HepG2 (cell line): ENCODE results near the gene SNRNP25. TPM values are rescaled to one million over a fixed set of nuclear protein-coding genes. Genes with fewer than 3 reads are reported as not detected.

Experiments used
- HOXA9 ChIP-seq: sonication (generic); formaldehyde crosslinking; IDR thresholded peaks from 2 replicates; pipeline ENCODE4 v1.8.1; 2022; ENCODE audit warnings: missing genetic modification reagents, mild to moderate bottlenecking, moderate library complexity, borderline replicate concordance
- ISL2 ChIP-seq: sonication (generic); formaldehyde crosslinking; IDR thresholded peaks from 2 replicates; pipeline ENCODE4 v1.5.0; 2020; ENCODE audit warnings: missing genetic modification reagents
- MAZ ChIP-seq, 2 experiments: sonication (generic) in 1 of 2; formaldehyde crosslinking in 1 of 2; IDR thresholded peaks; 2 replicates each; pipeline versions ENCODE4 v1.5.0 to v1.6.1; 2012 to 2020; ENCODE audit warnings: low read depth in 2 of 2, mild to moderate bottlenecking in 2 of 2, borderline replicate concordance in 1 of 2, improper control_type of control experiment in 1 of 2, low read length in 1 of 2, missing genetic modification reagents in 1 of 2, moderate library complexity in 1 of 2
- MBNL3 ChIP-seq: fragments of 250-450 bp; sonication (Bioruptor Pico); conservative IDR thresholded peaks from 2 replicates; pipeline ENCODE4 v1.8.0; 2022; ENCODE audit warnings: mild to moderate bottlenecking, inconsistent platforms
- POGK ChIP-seq: sonication (generic); formaldehyde crosslinking; conservative IDR thresholded peaks from 2 replicates; pipeline ENCODE4 v1.8.0; 2022; ENCODE audit warnings: mild to moderate bottlenecking, moderate library complexity, missing genetic modification reagents
- TFDP1 ChIP-seq: IDR thresholded peaks from 2 replicates; pipeline ENCODE4 v1.6.1; 2016; ENCODE audit warnings: missing compliant biosample characterization, missing genetic modification reagents, borderline replicate concordance
- TRIM22 ChIP-seq: fragments of 450-650 bp; IDR thresholded peaks from 2 replicates; pipeline ENCODE4 v1.6.1; 2017
- ZNF205 ChIP-seq: IDR thresholded peaks from 2 replicates; pipeline ENCODE4 v1.6.1; 2018; ENCODE audit warnings: missing biosample characterization, missing genetic modification reagents
- ZNF713 ChIP-seq: sonication (generic); formaldehyde crosslinking; IDR thresholded peaks from 2 replicates; pipeline ENCODE4 v1.4.0; 2020; ENCODE audit warnings: mild to moderate bottlenecking, missing genetic modification reagents
- polyA plus RNA-seq, 8 experiments: library from polyadenylated mRNA; depleted of rRNA in 3 of 8; stranded (reverse) in 7 of 8; unstranded in 1 of 8; fragments of >200 nt; fragmentation: Illumina TruSeq in 4 of 8; extraction: Trizol in 4 of 8; gene quantifications; 2 replicates each; pipeline versions ENCODE4 v1.2.1 to v1.2.3, GENCODE V29; 2011 to 2016; ENCODE audit warnings: low read depth in 4 of 8, missing spikeins in 1 of 8, mixed read lengths in 1 of 8; ENCODE audit not compliant: insufficient read depth in 1 of 8
- total RNA-seq, 5 experiments: library from RNA; depleted of rRNA; stranded (reverse); fragments of >200 nt; fragmentation: Illumina TruSeq; extraction: Trizol; gene quantifications; 2 replicates each; pipeline ENCODE4 v1.2.3, GENCODE V29; 2016; ENCODE audit warnings: low read depth in 1 of 5
- TF ChIP-seq, protein P1 (sequence below): sonication (generic); formaldehyde crosslinking; IDR thresholded peaks from 2 replicates; pipeline ENCODE4 v1.8.0; 2022; ENCODE audit warnings: mild to moderate bottlenecking, missing genetic modification reagents
- TF ChIP-seq, protein P2 (sequence below): sonication (generic); formaldehyde crosslinking; IDR thresholded peaks from 2 replicates; pipeline ENCODE4 v1.5.0; 2020; ENCODE audit warnings: missing genetic modification reagents
- TF ChIP-seq, protein P3 (sequence below): sonication (generic); formaldehyde crosslinking; IDR thresholded peaks from 2 replicates; pipeline ENCODE4 v1.4.0; 2020; ENCODE audit warnings: missing genetic modification reagents
- TF ChIP-seq, protein P4 (sequence below): IDR thresholded peaks from 2 replicates; pipeline ENCODE4 v1.6.1; 2016; ENCODE audit warnings: missing biosample characterization, missing genetic modification reagents, low read depth

SNRNP25 gene
- total and polyA plus RNA-seq, 2 of the 13 experiments (the other 11 are each of a cell fraction or from before 2014, with no cell fraction given) = 34.1 to 97.4 TPM

GRCh38 chr16:76535-77272, 23.1 kb downstream of the SNRNP25 start (continued):
- TF ChIP-seq, protein P1, sequence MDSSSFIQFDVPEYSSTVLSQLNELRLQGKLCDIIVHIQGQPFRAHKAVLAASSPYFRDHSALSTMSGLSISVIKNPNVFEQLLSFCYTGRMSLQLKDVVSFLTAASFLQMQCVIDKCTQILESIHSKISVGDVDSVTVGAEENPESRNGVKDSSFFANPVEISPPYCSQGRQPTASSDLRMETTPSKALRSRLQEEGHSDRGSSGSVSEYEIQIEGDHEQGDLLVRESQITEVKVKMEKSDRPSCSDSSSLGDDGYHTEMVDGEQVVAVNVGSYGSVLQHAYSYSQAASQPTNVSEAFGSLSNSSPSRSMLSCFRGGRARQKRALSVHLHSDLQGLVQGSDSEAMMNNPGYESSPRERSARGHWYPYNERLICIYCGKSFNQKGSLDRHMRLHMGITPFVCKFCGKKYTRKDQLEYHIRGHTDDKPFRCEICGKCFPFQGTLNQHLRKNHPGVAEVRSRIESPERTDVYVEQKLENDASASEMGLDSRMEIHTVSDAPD (CRISPR knock-in tag) = no peak
- no peak for TF ChIP-seq POGK (CRISPR knock-in tag)
- TF ChIP-seq ISL2 (CRISPR knock-in tag) = no peak
- TF ChIP-seq, protein P2, sequence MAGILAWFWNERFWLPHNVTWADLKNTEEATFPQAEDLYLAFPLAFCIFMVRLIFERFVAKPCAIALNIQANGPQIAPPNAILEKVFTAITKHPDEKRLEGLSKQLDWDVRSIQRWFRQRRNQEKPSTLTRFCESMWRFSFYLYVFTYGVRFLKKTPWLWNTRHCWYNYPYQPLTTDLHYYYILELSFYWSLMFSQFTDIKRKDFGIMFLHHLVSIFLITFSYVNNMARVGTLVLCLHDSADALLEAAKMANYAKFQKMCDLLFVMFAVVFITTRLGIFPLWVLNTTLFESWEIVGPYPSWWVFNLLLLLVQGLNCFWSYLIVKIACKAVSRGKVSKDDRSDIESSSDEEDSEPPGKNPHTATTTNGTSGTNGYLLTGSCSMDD (CRISPR knock-in tag) = no peak
- no peak for TF ChIP-seq HOXA9 (CRISPR knock-in tag)
- TF ChIP-seq MAZ (IDR thresholded peaks at IDR 0.05; ENCODE audit: borderline replicate concordance, low read depth, low read length) = no peak
- TF ChIP-seq MAZ (CRISPR knock-in tag; IDR thresholded peaks at IDR 0.05; ENCODE audit: low read depth) = peak; percentile 31; the same call in 1 of the 2 replicates
- TF ChIP-seq ZNF713 (CRISPR knock-in tag) = no peak
- no peak for TF ChIP-seq ZNF205 (CRISPR knock-in tag)
- TF ChIP-seq, protein P3, sequence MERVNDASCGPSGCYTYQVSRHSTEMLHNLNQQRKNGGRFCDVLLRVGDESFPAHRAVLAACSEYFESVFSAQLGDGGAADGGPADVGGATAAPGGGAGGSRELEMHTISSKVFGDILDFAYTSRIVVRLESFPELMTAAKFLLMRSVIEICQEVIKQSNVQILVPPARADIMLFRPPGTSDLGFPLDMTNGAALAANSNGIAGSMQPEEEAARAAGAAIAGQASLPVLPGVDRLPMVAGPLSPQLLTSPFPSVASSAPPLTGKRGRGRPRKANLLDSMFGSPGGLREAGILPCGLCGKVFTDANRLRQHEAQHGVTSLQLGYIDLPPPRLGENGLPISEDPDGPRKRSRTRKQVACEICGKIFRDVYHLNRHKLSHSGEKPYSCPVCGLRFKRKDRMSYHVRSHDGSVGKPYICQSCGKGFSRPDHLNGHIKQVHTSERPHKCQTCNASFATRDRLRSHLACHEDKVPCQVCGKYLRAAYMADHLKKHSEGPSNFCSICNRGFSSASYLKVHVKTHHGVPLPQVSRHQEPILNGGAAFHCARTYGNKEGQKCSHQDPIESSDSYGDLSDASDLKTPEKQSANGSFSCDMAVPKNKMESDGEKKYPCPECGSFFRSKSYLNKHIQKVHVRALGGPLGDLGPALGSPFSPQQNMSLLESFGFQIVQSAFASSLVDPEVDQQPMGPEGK (CRISPR knock-in tag) = peak; percentile 99
- peak; percentile 10; the same call in 1 of the 2 replicates for TF ChIP-seq TFDP1 (CRISPR knock-in tag)
- no peak for TF ChIP-seq MBNL3 (CRISPR knock-in tag)
- TF ChIP-seq, protein P4, sequence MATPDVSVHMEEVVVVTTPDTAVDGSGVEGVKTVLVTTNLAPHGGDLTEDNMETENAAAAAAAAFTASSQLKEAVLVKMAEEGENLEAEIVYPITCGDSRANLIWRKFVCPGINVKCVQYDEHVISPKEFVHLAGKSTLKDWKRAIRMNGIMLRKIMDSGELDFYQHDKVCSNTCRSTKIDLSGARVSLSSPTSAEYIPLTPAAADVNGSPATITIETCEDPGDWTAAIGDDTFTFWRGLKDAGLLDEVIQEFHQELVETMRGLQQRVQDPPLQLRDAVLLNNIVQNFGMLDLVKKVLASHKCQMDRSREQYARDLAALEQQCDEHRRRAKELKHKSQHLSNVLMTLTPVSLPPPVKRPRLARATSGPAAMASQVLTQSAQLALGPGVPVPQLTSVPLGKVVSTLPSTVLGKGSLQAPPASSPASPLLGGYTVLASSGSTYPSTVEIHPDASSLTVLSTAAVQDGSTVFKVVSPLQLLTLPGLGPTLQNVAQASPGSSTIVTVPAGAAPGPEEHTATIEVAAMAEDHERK (CRISPR knock-in tag) = no peak
- TF ChIP-seq TRIM22 = no peak
